Measurements from ENCODE around the gene CNTFR. TPM values are rescaled to one million over a fixed set of nuclear protein-coding genes. Genes with fewer than 3 reads are reported as not detected.

Gene CNTFR
- total RNA-seq, 1 experiment from 2014 or later: not detected

- peak; percentile 93 for DNase-seq (ENCODE audit: low spot score)
Observed at GRCh38 chr9:34620061-34620994, 30.8 kb upstream of the CNTFR start, which contains the start of gene DCTN3. Gene DCTN3 (minus strand): TSS chr9:34620495. CDS start chr9:34620464, 31 bp downstream.

- DNase-seq (ENCODE audit: low spot score): no peak
Observed at GRCh38 chr9:34615132-34615531, 25.6 kb upstream of the CNTFR start.

- DNase-seq (ENCODE audit: low spot score): peak; percentile 89
Observed at GRCh38 chr9:34612788-34613390, 23.4 kb upstream of the CNTFR start.

- peak; percentile 91 for DNase-seq (ENCODE audit: low spot score)
Observed at GRCh38 chr9:34611811-34612787, 22.6 kb upstream of the CNTFR start, which contains the start of gene RPP25L. Gene RPP25L (minus strand): TSS chr9:34612097. CDS start chr9:34611296, 801 bp downstream.

GRCh38 chr9:34611251-34611810 is 21.8 kb upstream of the CNTFR start:
- no peak for DNase-seq (ENCODE audit: low spot score)

GRCh38 chr9:34610434-34611206 is 21.1 kb upstream of the CNTFR start:
- no peak for DNase-seq (ENCODE audit: low spot score)

GRCh38 chr9:34607331-34607730 is 17.8 kb upstream of the CNTFR start:
- DNase-seq (ENCODE audit: low spot score): no peak

- no peak for DNase-seq (ENCODE audit: low spot score)
Observed at GRCh38 chr9:34606905-34607304, 17.4 kb upstream of the CNTFR start.

GRCh38 chr9:34606190-34606589 is 16.7 kb upstream of the CNTFR start:
- DNase-seq (ENCODE audit: low spot score): no peak

- DNase-seq (ENCODE audit: low spot score): peak; percentile 89
Observed at GRCh38 chr9:34603610-34604231, 14.2 kb upstream of the CNTFR start.

- no peak for DNase-seq (ENCODE audit: low spot score)
Observed at GRCh38 chr9:34601937-34602573, 12.5 kb upstream of the CNTFR start.

- DNase-seq (ENCODE audit: low spot score): no peak
Observed at GRCh38 chr9:34600908-34601307, 11.4 kb upstream of the CNTFR start.

- no peak for DNase-seq (ENCODE audit: low spot score)
Observed at GRCh38 chr9:34599546-34599945, 10.0 kb upstream of the CNTFR start.

- DNase-seq (ENCODE audit: low spot score): no peak
Observed at GRCh38 chr9:34594177-34594576, 4.7 kb upstream of the CNTFR start.

- DNase-seq (ENCODE audit: low spot score): no peak
Observed at GRCh38 chr9:34592895-34593601, 3.5 kb upstream of the CNTFR start.

- DNase-seq (ENCODE audit: low spot score): no peak
Observed at GRCh38 chr9:34591917-34592866, 2.7 kb upstream of the CNTFR start.

GRCh38 chr9:34591248-34591916 is 1.9 kb upstream of the CNTFR start:
- peak; percentile 79 for DNase-seq (ENCODE audit: low spot score)

Data from HT-29 (cell line).